M059J (cell line): ENCODE results near the gene BCL11A. TPM values are rescaled to one million over a fixed set of nuclear protein-coding genes. Genes with fewer than 3 reads are reported as not detected.

Experiments used
- DNase-seq: peaks from one replicate; pipeline ENCODE4 v3.0.0-alpha.2; 2012; ENCODE audit warnings: low read depth
- total RNA-seq: library from RNA; depleted of rRNA; stranded (reverse); fragments of >200 nt; shearing (Covaris generic); gene quantifications from 2 replicates; pipeline ENCODE4 v1.2.3, GENCODE V29; 2014; rRNA removed

BCL11A gene
- total RNA-seq, 1 experiment from 2014 or later, result not detected

DNA sequence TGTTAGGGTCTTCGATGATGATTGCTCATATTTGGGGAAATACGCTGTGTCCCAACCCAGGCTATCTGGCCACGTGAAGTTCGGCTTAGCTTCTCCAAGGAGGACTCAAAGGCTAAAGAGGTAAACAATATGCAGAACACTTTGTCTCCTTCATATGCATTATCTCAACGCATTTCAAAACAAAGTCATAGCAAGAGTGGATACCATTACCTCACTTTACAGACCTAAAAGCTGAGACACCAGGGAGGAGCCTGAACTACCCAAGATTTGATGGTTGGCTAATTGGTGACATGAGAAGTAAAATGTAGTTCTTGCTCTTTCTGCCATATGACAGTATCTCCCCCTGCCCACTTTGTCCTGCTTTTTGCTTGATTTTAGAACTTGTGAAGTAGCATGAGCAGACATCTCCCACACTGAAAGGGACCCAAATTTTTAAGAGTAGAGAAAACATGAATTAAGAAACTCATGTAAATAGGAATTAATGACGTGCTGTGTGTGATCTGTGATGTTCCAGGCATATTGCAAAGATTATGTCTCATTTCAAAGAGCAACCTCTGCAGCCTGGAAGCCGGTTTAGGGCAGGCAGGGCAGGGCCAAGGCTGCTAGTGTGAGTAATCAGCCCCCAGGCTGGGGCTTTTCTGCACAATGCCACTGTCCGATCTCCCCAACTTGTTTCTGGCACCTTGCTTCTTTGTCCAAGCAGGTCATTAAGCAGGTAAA lies 144.5 kb downstream of the BCL11A start:
- DNase-seq, result no peak

DNA sequence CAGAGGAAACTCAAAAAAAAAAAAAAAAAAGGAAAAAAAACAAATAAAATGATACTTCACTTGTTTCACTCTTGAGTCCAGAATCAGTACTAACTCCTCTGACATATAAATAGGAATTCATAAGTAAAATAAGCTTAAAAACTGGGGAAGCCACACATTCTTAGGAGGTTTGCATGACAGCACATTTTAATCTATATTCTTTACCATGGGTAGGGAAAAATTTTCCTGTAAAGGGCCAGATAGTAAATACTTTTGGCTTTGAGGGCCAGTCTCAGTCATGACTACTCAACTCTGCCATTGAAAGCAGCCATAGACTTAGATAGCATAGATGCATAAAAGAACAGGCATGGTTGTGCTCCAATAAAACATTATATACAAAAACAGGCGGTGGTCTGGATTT lies 145.2 kb downstream of the BCL11A start:
- DNase-seq, result no peak

DNA sequence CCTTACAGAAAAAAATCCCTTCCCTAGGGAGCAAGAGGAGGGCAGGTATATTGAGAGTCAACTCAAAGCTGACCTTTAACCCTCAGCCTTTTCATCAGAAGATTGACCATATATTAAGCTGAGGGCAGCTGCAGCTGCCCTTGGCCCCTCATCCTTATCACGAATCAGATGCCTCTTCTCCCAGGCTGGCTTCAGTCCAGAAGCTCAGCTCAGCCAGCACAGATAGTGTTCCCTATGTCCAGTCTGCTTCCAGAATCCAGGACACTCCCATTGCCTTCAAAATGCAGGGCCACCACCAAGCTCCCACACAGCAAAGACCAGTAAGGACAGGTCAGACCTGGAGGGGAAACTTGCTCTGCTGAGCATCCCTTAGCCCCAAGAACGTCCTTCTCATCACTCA lies 146.1 kb downstream of the BCL11A start:
- DNase-seq, result no peak

DNA sequence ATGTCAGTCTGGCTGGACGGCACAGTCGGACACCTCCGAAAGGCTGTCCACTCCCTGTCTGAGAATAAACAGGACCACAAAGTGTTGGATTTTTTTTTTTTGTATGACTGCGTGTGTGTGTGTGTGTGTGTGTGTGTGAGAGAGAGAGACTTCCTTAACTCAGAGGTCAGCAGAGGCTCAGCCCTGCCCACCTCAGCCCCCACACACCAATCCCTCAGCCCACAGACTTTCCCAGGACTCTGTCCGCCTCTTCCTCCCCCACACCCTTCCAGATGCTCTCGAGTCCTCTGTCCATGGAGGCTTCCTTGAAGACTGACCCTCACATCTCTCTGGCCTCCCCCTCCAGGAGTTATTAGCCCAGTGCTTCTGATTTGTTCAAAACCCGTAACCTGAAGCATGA lies 147.3 kb downstream of the BCL11A start:
- DNase-seq, result peak; percentile 2

DNA sequence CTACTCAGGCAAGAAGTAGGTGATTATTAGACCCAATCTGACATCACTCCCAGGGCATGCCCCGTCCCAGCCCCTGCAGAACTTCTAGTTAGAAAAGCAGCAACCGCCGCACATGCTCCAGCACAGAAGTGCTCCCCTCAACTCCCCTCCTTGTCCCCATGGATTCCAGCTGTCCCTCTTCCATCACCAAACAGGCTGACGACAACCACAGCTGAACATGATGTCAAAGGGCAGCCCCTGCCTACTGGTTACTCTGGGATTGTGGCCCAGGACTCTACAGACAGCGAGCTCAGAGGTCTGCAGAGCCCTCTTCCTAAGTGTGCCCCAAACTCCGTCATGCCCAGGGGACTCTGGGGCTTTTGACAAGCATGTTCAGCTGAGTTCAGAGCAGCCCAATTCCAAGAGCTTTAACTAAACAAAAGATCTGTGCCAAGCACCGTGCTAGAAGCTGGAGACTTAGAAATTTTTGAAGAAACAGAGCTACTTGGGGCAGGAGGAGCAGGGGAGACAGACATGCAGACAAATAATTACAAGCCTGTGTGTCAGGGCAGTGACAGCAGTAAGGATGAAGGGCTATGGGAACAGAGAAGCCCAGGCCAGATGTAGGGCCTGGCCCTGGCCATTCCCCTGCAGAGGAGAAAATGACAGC lies 148.1 kb downstream of the BCL11A start:
- DNase-seq, result no peak

Other genes starting within 250 kb of the BCL11A start
- gene PAPOLG, start 202.6 kb upstream of the BCL11A start, total RNA-seq, result 14.5 and 15.2 TPM in 2 replicates